Right renal cortex interstitium (tissue), 3 donors: ENCODE measurements around the gene DSCAM. TPM values are rescaled to one million over a fixed set of nuclear protein-coding genes. Genes with fewer than 3 reads are reported as not detected.
"Not testable (repeated sequence)": the region's sequence is repeated elsewhere in the genome, so short reads cannot be mapped to it uniquely, and the experiment has no call there.

Experiments
- DNase-seq, 3 donors: peaks; one replicate each; pipeline ENCODE4 v3.0.0-alpha.2; 2013; ENCODE audit warnings: low read depth in 3 of 3, low spot score in 2 of 3
- polyA plus RNA-seq, 3 donors: library from polyadenylated mRNA; unstranded; fragments of 120-200 nt; gene quantifications; one replicate each; pipeline ENCODE4 v1.2.1, GENCODE V29; 2013; ENCODE audit not compliant: insufficient read length in 3 of 3

Gene DSCAM
- polyA plus RNA-seq, 3 donors: 0.04 to 0.11 (median 0.07) TPM

- DNase-seq: no peak
Observed at GRCh38 chr21:40355076-40355475, 491.9 kb downstream of the DSCAM start.

GRCh38 chr21:40351006-40351405, 496.0 kb downstream of the DSCAM start:
- DNase-seq: no peak

GRCh38 chr21:40349591-40349990, 497.4 kb downstream of the DSCAM start:
- DNase-seq: no peak

GRCh38 chr21:40345711-40346321, 501.1 kb downstream of the DSCAM start:
- DNase-seq: no peak

- DNase-seq: no peak
Observed at GRCh38 chr21:40340357-40340756, 506.6 kb downstream of the DSCAM start.

- DNase-seq: no peak
Observed at GRCh38 chr21:40339050-40339449, 507.9 kb downstream of the DSCAM start.

GRCh38 chr21:40337981-40338380, 509.0 kb downstream of the DSCAM start:
- DNase-seq: no peak

GRCh38 chr21:40335704-40336103, 511.3 kb downstream of the DSCAM start:
- DNase-seq: no peak

GRCh38 chr21:40334159-40334558, 512.8 kb downstream of the DSCAM start:
- DNase-seq: no peak

GRCh38 chr21:40333731-40334130, 513.2 kb downstream of the DSCAM start:
- DNase-seq: no peak

GRCh38 chr21:40331804-40332203, 515.2 kb downstream of the DSCAM start:
- DNase-seq: no peak

GRCh38 chr21:40331172-40331571, 515.8 kb downstream of the DSCAM start:
- no peak for DNase-seq

- no peak for DNase-seq
Observed at GRCh38 chr21:40324389-40324788, 522.6 kb downstream of the DSCAM start.

- DNase-seq: not testable (repeated sequence)
Observed at GRCh38 chr21:40320718-40321117, 526.2 kb downstream of the DSCAM start.

- DNase-seq: no peak
Observed at GRCh38 chr21:40318371-40318770, 528.6 kb downstream of the DSCAM start.

GRCh38 chr21:40316104-40316503, 530.9 kb downstream of the DSCAM start:
- no peak for DNase-seq

GRCh38 chr21:40315626-40316025, 531.3 kb downstream of the DSCAM start:
- no peak for DNase-seq

GRCh38 chr21:40313260-40313659, 533.7 kb downstream of the DSCAM start:
- no peak for DNase-seq

GRCh38 chr21:40300300-40300699, 546.7 kb downstream of the DSCAM start:
- no peak for DNase-seq

GRCh38 chr21:40299451-40299850, 547.5 kb downstream of the DSCAM start:
- DNase-seq: no peak

- no peak for DNase-seq
Observed at GRCh38 chr21:40294345-40294744, 552.6 kb downstream of the DSCAM start.

- DNase-seq: no peak
Observed at GRCh38 chr21:40291560-40291959, 555.4 kb downstream of the DSCAM start.

GRCh38 chr21:40284409-40284808, 562.5 kb downstream of the DSCAM start:
- DNase-seq: no peak
